HG02870 (cell line): ENCODE results near the gene MOB3B.

Source experiments
- ATAC-seq: cut with Tn5 transposase; IDR thresholded peaks from one replicate; pipeline ENCODE4 v1.9.1; 2021; ENCODE audit warnings: mild to moderate bottlenecking, moderate library complexity; ENCODE audit not compliant: unreplicated experiment

Gene MOB3B

DNA sequence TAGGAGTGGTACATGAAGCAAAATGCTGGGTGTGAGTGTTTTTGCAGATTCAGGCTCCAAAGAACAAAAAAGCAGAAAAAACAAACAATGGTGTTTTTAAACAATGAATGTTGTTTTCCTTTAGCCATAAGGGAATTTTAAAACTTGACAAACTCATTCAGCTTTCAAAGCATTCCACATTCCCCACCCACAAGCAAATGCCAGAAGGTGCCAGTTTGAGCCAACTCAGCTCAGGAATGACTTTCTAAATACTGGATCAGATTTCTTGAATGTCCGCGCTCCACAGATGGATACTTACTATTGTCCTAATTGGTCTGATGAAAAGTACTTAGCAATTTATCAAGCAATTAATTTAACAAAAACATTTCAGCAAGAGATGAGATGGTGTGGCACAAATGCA, 12.9 kb upstream of the MOB3B start:
- no peak for ATAC-seq

DNA sequence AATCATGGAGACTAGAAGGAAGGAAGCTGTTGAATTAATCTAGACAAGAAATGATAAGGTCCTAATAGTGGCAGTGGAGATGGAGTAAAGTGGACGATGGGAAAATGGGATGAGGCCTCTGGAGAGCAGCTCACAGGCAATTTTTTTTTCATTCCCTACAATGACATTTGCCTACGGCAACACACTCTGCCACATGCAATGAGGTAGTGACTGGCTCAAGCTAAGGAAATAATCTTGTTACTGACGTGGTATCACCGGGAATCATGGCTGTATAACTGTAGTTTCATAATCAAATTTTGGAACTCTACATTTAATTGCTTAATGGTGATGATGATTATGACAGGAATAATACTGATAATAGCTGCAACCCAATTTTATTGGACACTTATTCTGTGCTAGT, 12.1 kb upstream of the MOB3B start:
- ATAC-seq: no peak

- ATAC-seq: no peak
Measured at GRCh38 chr9:27540502-27540901, 10.9 kb upstream of the MOB3B start.

DNA sequence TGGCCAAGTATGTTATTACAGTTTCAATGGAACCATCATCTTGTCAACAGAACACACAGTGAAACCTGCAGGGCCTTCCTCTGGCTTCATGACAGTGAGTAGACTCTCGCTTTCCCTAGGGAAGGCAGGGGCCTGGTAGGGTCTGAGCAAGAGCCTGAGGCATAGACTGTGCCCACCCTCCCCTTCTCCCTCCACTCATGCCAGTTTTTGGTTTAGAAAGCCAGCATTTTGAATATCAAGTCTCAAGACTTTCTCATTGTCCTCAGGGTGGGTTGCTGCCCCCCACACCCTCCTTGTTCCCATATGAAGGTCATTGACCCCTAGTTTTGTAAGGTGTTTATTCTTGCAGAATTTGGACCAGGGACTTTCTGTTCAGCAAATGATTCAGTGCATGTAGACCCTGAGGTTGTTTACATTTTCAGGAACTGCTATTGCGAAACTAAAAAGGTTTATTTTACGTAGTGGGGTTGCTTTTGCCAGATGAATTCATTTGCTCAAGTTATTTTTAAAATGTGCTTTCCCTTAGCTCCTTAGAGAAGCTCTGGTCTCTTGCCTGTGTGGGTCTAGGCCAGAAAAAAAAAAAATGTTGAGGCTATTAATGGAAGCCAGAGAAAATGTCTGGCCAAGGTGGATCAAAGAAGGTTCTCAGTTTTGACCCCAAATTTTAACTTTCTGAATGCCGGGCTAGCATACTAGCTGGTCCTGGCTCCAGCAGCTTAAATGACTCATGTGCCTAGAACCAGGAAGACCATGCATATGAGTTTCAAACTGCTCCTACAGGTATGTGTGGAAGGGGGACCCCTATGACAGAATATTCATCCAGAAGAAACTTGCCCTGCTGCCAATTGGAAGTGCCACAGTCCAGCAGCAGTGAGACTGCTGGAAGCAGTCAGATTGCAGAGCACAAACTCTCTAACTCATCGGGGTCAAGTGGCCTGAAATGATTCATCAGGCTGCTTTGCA, 10.1 kb upstream of the MOB3B start:
- ATAC-seq: peak; percentile 41

GRCh38 chr9:27538647-27539046, 9.0 kb upstream of the MOB3B start:
- no peak for ATAC-seq

- no peak for ATAC-seq
Measured at GRCh38 chr9:27537756-27538155, 8.1 kb upstream of the MOB3B start.

DNA sequence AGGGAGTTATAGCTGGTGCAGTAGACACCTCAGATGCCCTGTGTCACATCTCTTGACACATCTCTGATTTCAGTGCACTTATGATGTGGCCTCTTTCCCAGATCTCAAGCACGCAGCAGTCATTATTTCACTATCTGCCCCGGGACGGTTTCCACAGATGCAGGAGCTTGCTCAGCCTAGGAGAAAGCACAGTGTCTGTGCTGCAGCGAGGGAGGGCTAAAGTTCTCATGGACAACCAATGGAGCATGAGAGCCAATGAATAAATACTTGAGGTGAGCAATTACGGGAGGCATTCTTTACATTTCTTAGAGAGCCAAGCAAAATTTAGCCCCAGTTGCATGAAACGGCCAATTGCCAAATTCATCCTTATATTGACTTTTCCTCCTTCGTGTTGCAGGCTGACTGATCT, 7.4 kb upstream of the MOB3B start:
- no peak for ATAC-seq

- no peak for ATAC-seq
Measured at GRCh38 chr9:27536168-27536567, 6.6 kb upstream of the MOB3B start.

DNA sequence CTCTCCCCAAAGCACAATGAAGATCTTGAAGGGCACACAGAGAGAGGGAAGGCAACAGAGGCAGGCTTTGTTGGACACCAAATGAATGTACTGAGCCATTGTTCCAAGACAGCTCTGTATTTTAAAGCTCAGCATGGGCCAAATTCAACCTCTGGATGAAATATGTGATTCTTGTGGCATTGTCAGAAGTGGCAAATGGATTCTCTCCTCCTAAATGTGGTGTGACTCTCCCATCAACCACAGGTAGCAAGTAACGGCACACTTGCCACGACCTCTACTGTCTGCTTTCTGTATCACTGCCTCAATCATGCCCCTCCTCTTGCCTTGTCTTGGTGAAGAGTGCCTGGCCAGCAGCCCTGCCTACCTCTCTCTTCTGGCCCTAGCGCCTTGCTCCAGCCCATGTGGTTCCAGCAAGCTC, 6.1 kb upstream of the MOB3B start:
- peak; percentile 72 for ATAC-seq

GRCh38 chr9:27534658-27535209, 5.1 kb upstream of the MOB3B start:
- no peak for ATAC-seq

DNA sequence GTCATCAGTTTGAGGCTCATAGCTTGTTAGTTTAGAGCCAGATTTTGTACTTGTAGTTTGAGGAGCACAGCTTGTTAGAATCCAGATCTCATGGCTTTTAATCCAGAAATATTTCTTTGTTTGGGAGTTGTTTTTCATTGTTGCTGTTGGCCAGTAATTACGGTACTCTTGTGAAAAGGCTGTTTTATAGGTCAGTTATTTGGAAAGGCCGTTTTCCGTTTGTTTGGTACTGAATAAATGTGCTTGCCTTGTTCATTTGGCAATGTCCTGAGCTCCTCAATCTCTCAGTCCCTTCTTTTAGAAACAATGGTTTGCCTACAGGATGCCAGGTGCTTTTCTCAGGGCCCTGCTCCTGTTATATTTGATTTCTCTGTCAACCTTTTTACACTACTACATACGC, 4.5 kb upstream of the MOB3B start:
- no peak for ATAC-seq

DNA sequence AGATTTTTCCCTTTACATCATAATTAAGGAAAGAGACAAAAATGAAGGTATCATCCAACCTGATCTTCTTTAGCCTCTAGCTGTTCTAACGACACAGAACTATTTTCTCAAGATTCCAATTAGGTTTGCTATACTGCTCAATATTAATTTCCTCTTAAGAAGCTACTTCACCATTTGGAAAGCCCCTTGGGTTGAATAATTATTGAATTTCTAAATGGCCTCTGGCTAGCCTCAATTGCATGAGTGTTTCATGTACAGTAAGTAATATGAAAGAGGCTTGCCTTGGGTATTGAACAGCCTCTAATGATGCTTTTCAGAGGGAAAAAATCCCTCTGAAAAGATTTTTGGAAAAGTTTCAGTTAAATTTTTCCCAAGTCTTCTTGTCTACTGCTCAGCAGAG, 3.7 kb upstream of the MOB3B start:
- no peak for ATAC-seq

- no peak for ATAC-seq
Measured at GRCh38 chr9:27532046-27532445, 2.4 kb upstream of the MOB3B start.

- no peak for ATAC-seq
Measured at GRCh38 chr9:27530915-27531755, 1.5 kb upstream of the MOB3B start.

DNA sequence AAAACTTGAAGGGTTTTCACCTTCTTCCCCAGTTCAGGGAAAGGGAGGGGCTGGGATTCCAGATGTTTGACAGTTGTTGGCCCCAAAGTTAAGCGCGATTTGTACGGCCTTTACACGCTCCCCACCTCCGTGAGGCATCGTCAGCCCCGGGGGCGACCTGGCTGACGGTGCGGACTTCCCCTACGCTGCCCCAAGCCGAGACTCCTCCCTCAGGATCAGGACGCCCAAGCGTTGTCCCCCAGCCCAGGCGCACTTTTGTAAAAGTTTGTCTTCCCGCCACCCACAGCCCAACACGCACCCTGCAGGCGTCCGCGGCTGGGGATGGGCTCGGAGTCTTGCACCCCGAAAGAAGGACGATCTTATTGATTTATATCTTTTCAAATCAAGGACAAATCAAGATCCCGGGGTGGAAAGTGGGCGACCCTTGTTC, 713 bp downstream of the MOB3B start:
- ATAC-seq: peak; percentile 38

- ATAC-seq: peak; percentile 44
Measured at GRCh38 chr9:27528076-27528885, 1.3 kb downstream of the MOB3B start.

DNA sequence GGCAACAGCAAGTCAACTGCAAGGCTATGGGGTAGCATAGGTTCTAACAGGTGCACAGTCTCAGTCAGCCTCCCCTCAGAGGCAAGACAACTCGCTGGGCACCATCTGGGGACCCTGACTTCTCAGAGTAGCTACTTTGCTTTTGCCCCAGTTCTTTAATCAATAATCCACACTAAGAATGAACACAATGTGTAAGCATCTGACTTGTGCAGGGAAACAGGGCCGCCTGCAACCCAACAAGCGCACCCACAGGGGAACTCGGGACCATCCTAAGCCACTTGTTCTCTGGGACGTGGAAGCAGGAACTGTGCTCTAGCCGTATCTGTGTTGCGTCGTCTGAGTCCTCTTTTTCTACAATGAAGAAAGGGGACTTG, 1.9 kb downstream of the MOB3B start:
- ATAC-seq: no peak

GRCh38 chr9:27524236-27524635, 5.4 kb downstream of the MOB3B start, which contains the start of gene IFNK:
TSS of gene IFNK (plus strand) at chr9:27524290. CDS start at chr9:27524337, 47 bp downstream.
- no peak for ATAC-seq

DNA sequence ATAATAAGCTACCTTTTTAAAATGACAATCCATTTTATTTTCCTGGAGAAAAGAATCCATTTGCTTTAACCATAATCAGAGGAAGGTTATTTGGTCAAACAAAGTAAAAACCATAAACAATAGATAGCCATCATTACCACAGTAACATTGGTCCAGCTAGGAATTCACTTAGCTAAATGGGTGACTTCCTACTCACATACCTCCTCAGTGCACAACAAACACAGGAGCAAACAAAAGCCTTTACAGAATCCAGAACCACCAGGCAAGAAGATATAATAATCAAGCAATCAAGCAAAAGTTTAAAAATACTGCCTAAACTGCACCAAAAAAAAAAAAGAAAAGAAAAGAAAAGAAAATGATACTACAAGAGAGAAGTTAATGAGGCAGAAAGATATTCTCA, 6.5 kb downstream of the MOB3B start:
- no peak for ATAC-seq

- ATAC-seq: no peak
Measured at GRCh38 chr9:27520986-27521385, 8.6 kb downstream of the MOB3B start.
